Vagina (tissue), 2 donors: ENCODE data around the gene MAP2K5.

Source experiments
- POLR2A ChIP-seq, 2 donors: fragments of 450-650 bp; IDR thresholded peaks; one replicate each; pipeline ENCODE4 v1.6.1; 2017; ENCODE audit warnings: antibody characterized with exemption in 2 of 2, mild to moderate bottlenecking in 2 of 2, moderate library complexity in 2 of 2
- TF ChIP-seq, protein P1 (sequence below), 3 experiments: fragments of 450-650 bp in 2 of 3; fragments of 200-600 bp in 1 of 3; sonication (generic) in 1 of 3; IDR thresholded peaks; one replicate each; pipeline ENCODE4 v1.5.1; 2017 to 2019; ENCODE audit warnings: antibody characterized with exemption in 3 of 3, mild to moderate bottlenecking in 2 of 3, moderate library complexity in 2 of 3

DNA sequence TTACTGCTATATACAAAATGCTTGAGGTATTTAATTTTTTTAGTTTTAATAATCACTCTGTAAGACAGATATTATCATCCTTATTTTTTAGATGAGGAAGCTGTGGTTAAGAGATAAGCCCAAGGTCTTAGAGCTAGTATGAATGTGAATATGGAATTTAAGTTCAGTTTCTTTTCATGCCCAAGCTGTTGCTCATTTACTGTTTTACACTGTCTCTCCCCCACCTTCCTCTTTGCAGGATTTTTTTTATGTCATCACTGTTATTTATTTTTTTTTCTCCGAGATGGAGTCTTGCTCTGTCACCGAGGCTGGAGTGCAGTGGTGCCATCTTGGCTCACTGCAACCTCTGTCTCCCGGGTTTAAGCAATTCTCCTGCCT is 22.5 kb downstream of the MAP2K5 start:
- TF ChIP-seq, protein P1, sequence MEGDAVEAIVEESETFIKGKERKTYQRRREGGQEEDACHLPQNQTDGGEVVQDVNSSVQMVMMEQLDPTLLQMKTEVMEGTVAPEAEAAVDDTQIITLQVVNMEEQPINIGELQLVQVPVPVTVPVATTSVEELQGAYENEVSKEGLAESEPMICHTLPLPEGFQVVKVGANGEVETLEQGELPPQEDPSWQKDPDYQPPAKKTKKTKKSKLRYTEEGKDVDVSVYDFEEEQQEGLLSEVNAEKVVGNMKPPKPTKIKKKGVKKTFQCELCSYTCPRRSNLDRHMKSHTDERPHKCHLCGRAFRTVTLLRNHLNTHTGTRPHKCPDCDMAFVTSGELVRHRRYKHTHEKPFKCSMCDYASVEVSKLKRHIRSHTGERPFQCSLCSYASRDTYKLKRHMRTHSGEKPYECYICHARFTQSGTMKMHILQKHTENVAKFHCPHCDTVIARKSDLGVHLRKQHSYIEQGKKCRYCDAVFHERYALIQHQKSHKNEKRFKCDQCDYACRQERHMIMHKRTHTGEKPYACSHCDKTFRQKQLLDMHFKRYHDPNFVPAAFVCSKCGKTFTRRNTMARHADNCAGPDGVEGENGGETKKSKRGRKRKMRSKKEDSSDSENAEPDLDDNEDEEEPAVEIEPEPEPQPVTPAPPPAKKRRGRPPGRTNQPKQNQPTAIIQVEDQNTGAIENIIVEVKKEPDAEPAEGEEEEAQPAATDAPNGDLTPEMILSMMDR (IDR thresholded peaks at IDR 0.05) = no peak
- TF ChIP-seq POLR2A (IDR thresholded peaks at IDR 0.05) = no peak
